HEK293 (cell line): ENCODE data around the gene GREM1.

ENCODE experiments used
- ATF2 ChIP-seq: fragments of 450-650 bp; formaldehyde crosslinking; IDR thresholded peaks from 2 replicates; pipeline ENCODE4 v1.5.1; 2016; ENCODE audit warnings: missing biosample characterization, missing genetic modification characterization, low read depth
- CTCF ChIP-seq: fragments of 450-650 bp; formaldehyde crosslinking; IDR thresholded peaks from 2 replicates; pipeline ENCODE4 v1.5.1; 2016; ENCODE audit warnings: missing biosample characterization, missing genetic modification characterization
- ELK4 ChIP-seq: IDR thresholded peaks from 2 replicates; pipeline ENCODE4 v1.6.1; 2011; ENCODE audit warnings: mild to moderate bottlenecking, low read depth, low read length, borderline replicate concordance
- PRDM10 ChIP-seq: fragments of 450-650 bp; formaldehyde crosslinking; IDR thresholded peaks from 2 replicates; pipeline ENCODE4 v1.5.1; 2016; ENCODE audit warnings: missing biosample characterization, missing genetic modification characterization
- REST ChIP-seq: fragments of 450-650 bp; formaldehyde crosslinking; IDR thresholded peaks from 2 replicates; pipeline ENCODE4 v1.5.1; 2016; ENCODE audit warnings: missing biosample characterization, missing genetic modification characterization
- SP7 ChIP-seq: fragments of 450-650 bp; formaldehyde crosslinking; IDR thresholded peaks from 2 replicates; pipeline ENCODE4 v1.5.1; 2016; ENCODE audit warnings: missing biosample characterization, missing genetic modification characterization
- ZBTB49 ChIP-seq: fragments of 450-650 bp; formaldehyde crosslinking; IDR thresholded peaks from 2 replicates; pipeline ENCODE4 v1.5.1; 2016; ENCODE audit warnings: missing biosample characterization, missing genetic modification characterization, low read depth
- ZNF140 ChIP-seq: fragments of 450-650 bp; formaldehyde crosslinking; IDR thresholded peaks from 2 replicates; pipeline ENCODE4 v1.5.1; 2016; ENCODE audit warnings: missing biosample characterization, missing genetic modification characterization
- ZNF18 ChIP-seq: fragments of 450-650 bp; formaldehyde crosslinking; IDR thresholded peaks from 2 replicates; pipeline ENCODE4 v1.5.1; 2016; ENCODE audit warnings: missing biosample characterization, missing genetic modification characterization
- ZNF311 ChIP-seq: fragments of 450-650 bp; formaldehyde crosslinking; IDR thresholded peaks from 2 replicates; pipeline ENCODE4 v1.5.1; 2017; ENCODE audit warnings: missing biosample characterization, missing genetic modification characterization, borderline replicate concordance
- ZNF416 ChIP-seq: fragments of 450-650 bp; formaldehyde crosslinking; IDR thresholded peaks from 2 replicates; pipeline ENCODE4 v1.5.1; 2016; ENCODE audit warnings: missing biosample characterization, missing genetic modification characterization

- no peak for TF ChIP-seq ELK4
- TF ChIP-seq CTCF (tag by site-specific recombination) = no peak
- TF ChIP-seq ZNF140 (tag by site-specific recombination) = no peak
- no peak for TF ChIP-seq ZNF416
- TF ChIP-seq ZNF311 = no peak
- TF ChIP-seq REST (tag by site-specific recombination) = no peak
- TF ChIP-seq ZBTB49 = no peak
- no peak for TF ChIP-seq SP7
- no peak for TF ChIP-seq PRDM10
- TF ChIP-seq ATF2 (tag by site-specific recombination) = no peak
- TF ChIP-seq ZNF18 (tag by site-specific recombination) = no peak
These were observed 520 bp downstream of the GREM1 start for GRCh38 chr15:32718227-32718820.
